ENCODE measurements around the gene SVOP. TPM values are rescaled to one million over a fixed set of nuclear protein-coding genes. Genes with fewer than 3 reads are reported as not detected.

SVOP gene
- total RNA-seq, 1 donor from 2014 or later, result 2.6 TPM

- H3K4me1 ChIP-seq, result no peaks in the 10 kb centered on the region
- H3K9me3 ChIP-seq (replicated peaks), result peaks cover 25% of the 10 kb centered on the region
- no peaks in the 10 kb centered on the region for H3K36me3 ChIP-seq
- H3K27ac ChIP-seq (replicated peaks), result no peak overlapping the region
- intact Hi-C loops (cut with micrococcal nuclease), result no loop called here
- TF ChIP-seq, protein P1, sequence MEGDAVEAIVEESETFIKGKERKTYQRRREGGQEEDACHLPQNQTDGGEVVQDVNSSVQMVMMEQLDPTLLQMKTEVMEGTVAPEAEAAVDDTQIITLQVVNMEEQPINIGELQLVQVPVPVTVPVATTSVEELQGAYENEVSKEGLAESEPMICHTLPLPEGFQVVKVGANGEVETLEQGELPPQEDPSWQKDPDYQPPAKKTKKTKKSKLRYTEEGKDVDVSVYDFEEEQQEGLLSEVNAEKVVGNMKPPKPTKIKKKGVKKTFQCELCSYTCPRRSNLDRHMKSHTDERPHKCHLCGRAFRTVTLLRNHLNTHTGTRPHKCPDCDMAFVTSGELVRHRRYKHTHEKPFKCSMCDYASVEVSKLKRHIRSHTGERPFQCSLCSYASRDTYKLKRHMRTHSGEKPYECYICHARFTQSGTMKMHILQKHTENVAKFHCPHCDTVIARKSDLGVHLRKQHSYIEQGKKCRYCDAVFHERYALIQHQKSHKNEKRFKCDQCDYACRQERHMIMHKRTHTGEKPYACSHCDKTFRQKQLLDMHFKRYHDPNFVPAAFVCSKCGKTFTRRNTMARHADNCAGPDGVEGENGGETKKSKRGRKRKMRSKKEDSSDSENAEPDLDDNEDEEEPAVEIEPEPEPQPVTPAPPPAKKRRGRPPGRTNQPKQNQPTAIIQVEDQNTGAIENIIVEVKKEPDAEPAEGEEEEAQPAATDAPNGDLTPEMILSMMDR (IDR thresholded peaks at IDR 0.05; ENCODE audit: borderline replicate concordance), result no peak
- H3K4me3 ChIP-seq, result no peak overlapping the region
- DNase-seq, result no peak
- H3K27me3 ChIP-seq (ENCODE audit: low read depth), result no peaks in the 10 kb centered on the region
Measured at GRCh38 chr12:108921946-108922345, 98.9 kb downstream of the SVOP start.

GRCh38 chr12:108918960-108919642 lies 101.8 kb downstream of the SVOP start:
- Histone ChIP-seq H3K27ac (replicated peaks) (no peak overlapping the region), H3K27me3 (ENCODE audit: low read depth) (no peaks in the 10 kb centered on the region), H3K4me1 (no peaks in the 10 kb centered on the region), H3K4me3 (no peak overlapping the region), H3K36me3 (no peaks in the 10 kb centered on the region), H3K9me3 (replicated peaks) (peaks cover 23% of the 10 kb centered on the region)
- DNase-seq, result no peak
- intact Hi-C loops (cut with micrococcal nuclease), result no loop called here
- TF ChIP-seq, protein P1 (IDR thresholded peaks at IDR 0.05; ENCODE audit: borderline replicate concordance), result no peak

DNA sequence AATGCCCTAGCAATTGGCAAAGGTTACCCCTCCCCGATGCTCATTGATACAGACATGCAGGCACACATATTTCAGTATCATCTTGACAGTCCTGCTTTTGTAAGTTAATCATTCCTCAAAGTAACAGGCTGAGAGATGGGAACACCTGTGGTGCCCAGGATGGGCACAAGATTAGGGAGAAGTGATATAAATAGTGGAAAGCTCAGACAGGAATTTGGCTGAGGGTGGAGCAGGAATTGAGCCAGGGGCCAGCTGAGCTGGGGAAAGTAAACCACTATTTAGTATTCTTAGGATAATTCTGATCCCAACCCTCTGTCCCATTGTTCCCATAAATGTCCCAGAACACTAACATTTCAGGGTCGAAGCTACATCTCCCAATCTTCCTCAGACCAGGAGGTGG lies 102.7 kb downstream of the SVOP start:
- peaks cover 4% of the 10 kb centered on the region for H3K4me1 ChIP-seq
- TF ChIP-seq, protein P1 (IDR thresholded peaks at IDR 0.05; ENCODE audit: borderline replicate concordance), result no peak
- H3K4me3 ChIP-seq, result no peak overlapping the region
- intact Hi-C loops (cut with micrococcal nuclease), result no loop called here
- DNase-seq, result no peak
- no peaks in the 10 kb centered on the region for H3K36me3 ChIP-seq
- no peak overlapping the region for H3K27ac ChIP-seq (replicated peaks)
- no peaks in the 10 kb centered on the region for H3K27me3 ChIP-seq (ENCODE audit: low read depth)
- H3K9me3 ChIP-seq (replicated peaks), result peaks cover 18% of the 10 kb centered on the region

GRCh38 chr12:108916336-108916735 lies 104.5 kb downstream of the SVOP start:
- Histone ChIP-seq H3K27me3 (ENCODE audit: low read depth) (no peaks in the 10 kb centered on the region), H3K36me3 (no peaks in the 10 kb centered on the region), H3K4me1 (peaks cover 4% of the 10 kb centered on the region), H3K9me3 (replicated peaks) (peaks cover 5% of the 10 kb centered on the region), H3K27ac (replicated peaks) (no peak overlapping the region), H3K4me3 (no peak overlapping the region)
- intact Hi-C loops (cut with micrococcal nuclease), result no loop called here
- no peak for DNase-seq
- TF ChIP-seq, protein P1 (IDR thresholded peaks at IDR 0.05; ENCODE audit: borderline replicate concordance), result no peak

GRCh38 chr12:108915632-108916133 lies 105.2 kb downstream of the SVOP start:
- Histone ChIP-seq H3K27ac (replicated peaks) (no peak overlapping the region), H3K4me1 (peaks cover 4% of the 10 kb centered on the region), H3K4me3 (no peak overlapping the region), H3K9me3 (replicated peaks) (peaks cover 5% of the 10 kb centered on the region), H3K27me3 (ENCODE audit: low read depth) (no peaks in the 10 kb centered on the region), H3K36me3 (no peaks in the 10 kb centered on the region)
- intact Hi-C loops (cut with micrococcal nuclease), result no loop called here
- DNase-seq, result no peak
- TF ChIP-seq, protein P1 (IDR thresholded peaks at IDR 0.05; ENCODE audit: borderline replicate concordance), result no peak
